Eye (tissue), 1 donor: ENCODE data around the gene TOP1.

Source experiments
- DNase-seq: peaks from one replicate; pipeline ENCODE4 v3.0.0-alpha.2; 2015

TOP1 gene

GRCh38 chr20:41148942-41149341 lies 120.3 kb downstream of the TOP1 start:
- DNase-seq = no peak

- DNase-seq = no peak
Observed at GRCh38 chr20:41150664-41151063, 122.0 kb downstream of the TOP1 start.

- no peak for DNase-seq
Observed at GRCh38 chr20:41151134-41151869, 122.7 kb downstream of the TOP1 start.

GRCh38 chr20:41152108-41152757 lies 123.6 kb downstream of the TOP1 start:
- DNase-seq = no peak

GRCh38 chr20:41154436-41155176 lies 126.0 kb downstream of the TOP1 start:
- no peak for DNase-seq

GRCh38 chr20:41155261-41155660 lies 126.6 kb downstream of the TOP1 start:
- no peak for DNase-seq

- DNase-seq = no peak
Observed at GRCh38 chr20:41158082-41158625, 129.5 kb downstream of the TOP1 start.

GRCh38 chr20:41159547-41159946 lies 130.9 kb downstream of the TOP1 start:
- DNase-seq = no peak

GRCh38 chr20:41160686-41161085 lies 132.1 kb downstream of the TOP1 start:
- no peak for DNase-seq

GRCh38 chr20:41161886-41162285 lies 133.3 kb downstream of the TOP1 start:
- DNase-seq = no peak

- DNase-seq = no peak
Observed at GRCh38 chr20:41162396-41162795, 133.8 kb downstream of the TOP1 start.

- no peak for DNase-seq
Observed at GRCh38 chr20:41163821-41164220, 135.2 kb downstream of the TOP1 start.

GRCh38 chr20:41165001-41165882 lies 136.6 kb downstream of the TOP1 start:
- DNase-seq = no peak

- no peak for DNase-seq
Observed at GRCh38 chr20:41166201-41167117, 137.8 kb downstream of the TOP1 start.

GRCh38 chr20:41167118-41167470 lies 138.5 kb downstream of the TOP1 start:
- no peak for DNase-seq

- no peak for DNase-seq
Observed at GRCh38 chr20:41167481-41168253, 139.0 kb downstream of the TOP1 start.

- no peak for DNase-seq
Observed at GRCh38 chr20:41168281-41169161, 139.9 kb downstream of the TOP1 start.

- no peak for DNase-seq
Observed at GRCh38 chr20:41169162-41169690, 140.6 kb downstream of the TOP1 start.

- DNase-seq = no peak
Observed at GRCh38 chr20:41169791-41170351, 141.2 kb downstream of the TOP1 start.
